Right lung (tissue), 10 donors: ENCODE results near the gene CYP4F8. TPM values are rescaled to one million over a fixed set of nuclear protein-coding genes. Genes with fewer than 3 reads are reported as not detected.
"Not testable (repeated sequence)": the region's sequence is repeated elsewhere in the genome, so short reads cannot be mapped to it uniquely, and the experiment has no call there.

Experiments used
- DNase-seq, 2 donors: peaks; one replicate each; pipeline ENCODE4 v3.0.0-alpha.2; 2013
- long read RNA-seq, 8 donors: transcript quantifications; one replicate each; lab custom pipeline, GENCODE V29; 2026
- polyA plus RNA-seq, 5 donors: library from polyadenylated mRNA; unstranded; fragments of 120-200 nt; gene quantifications; one replicate each; pipeline versions ENCODE4 v1.2.1 to v1.2.3, GENCODE V29; 2013; ENCODE audit warnings: inconsistent platforms in 1 of 5, low replicate concordance in 1 of 5; ENCODE audit not compliant: insufficient read length in 5 of 5, insufficient read depth in 1 of 5

The CYP4F8 gene
- under 1 TPM in 2 of 5 donors, not detected in 3; 0.04 to 0.09 TPM for polyA plus RNA-seq
- long read RNA-seq, donor 1 = 0 reads
- long read RNA-seq, donor 2 = 0 reads
- long read RNA-seq, donor 3 = 0 reads
- long read RNA-seq, donor 4 = 0 reads
- long read RNA-seq, donor 5 = 0 reads
- long read RNA-seq, donor 6 = 0 reads
- long read RNA-seq, donor 7 = 0 reads
- long read RNA-seq, donor 8 = 0 reads

GRCh38 chr19:15614507-15615379, at the start of gene CYP4F8:
Gene CYP4F8, plus strand, starts transcription at chr19:15615218. Its CDS starts 399 bp downstream, at chr19:15615617.
- DNase-seq = no peak

GRCh38 chr19:15570420-15570819, 44.6 kb upstream of the CYP4F8 start:
- DNase-seq = no peak

GRCh38 chr19:15575406-15575805, 39.6 kb upstream of the CYP4F8 start:
- no peak for DNase-seq

GRCh38 chr19:15576526-15577156, 38.4 kb upstream of the CYP4F8 start:
- no peak for DNase-seq

- no peak for DNase-seq
Observed at GRCh38 chr19:15577184-15577771, 37.7 kb upstream of the CYP4F8 start.

GRCh38 chr19:15583346-15583745, 31.7 kb upstream of the CYP4F8 start:
- DNase-seq = no peak

- no peak for DNase-seq
Observed at GRCh38 chr19:15584095-15584494, 30.9 kb upstream of the CYP4F8 start.

GRCh38 chr19:15584541-15585115, 30.4 kb upstream of the CYP4F8 start:
- DNase-seq = peak; percentile 34 to 52

GRCh38 chr19:15587663-15588062, 27.4 kb upstream of the CYP4F8 start:
- DNase-seq = no peak

- DNase-seq = no peak
Observed at GRCh38 chr19:15588265-15588664, 26.8 kb upstream of the CYP4F8 start.

GRCh38 chr19:15589760-15590451, 25.1 kb upstream of the CYP4F8 start:
- DNase-seq = no peak

- DNase-seq = no peak
Observed at GRCh38 chr19:15591796-15592195, 23.2 kb upstream of the CYP4F8 start.

- not testable (repeated sequence) for DNase-seq
Observed at GRCh38 chr19:15592506-15592905, 22.5 kb upstream of the CYP4F8 start.

- DNase-seq = not testable (repeated sequence)
Observed at GRCh38 chr19:15593766-15594165, 21.3 kb upstream of the CYP4F8 start.

GRCh38 chr19:15595069-15595468, 19.9 kb upstream of the CYP4F8 start:
- DNase-seq = no peak

GRCh38 chr19:15607978-15608925, 6.8 kb upstream of the CYP4F8 start:
- not testable (repeated sequence) for DNase-seq

GRCh38 chr19:15609261-15609660, 5.8 kb upstream of the CYP4F8 start:
- no peak for DNase-seq

- DNase-seq = no peak
Observed at GRCh38 chr19:15612342-15612741, 2.7 kb upstream of the CYP4F8 start.

GRCh38 chr19:15613338-15613737, 1.7 kb upstream of the CYP4F8 start:
- no peak for DNase-seq

- DNase-seq = no peak
Observed at GRCh38 chr19:15615526-15615925, 508 bp downstream of the CYP4F8 start.
